ENCODE results near the gene PMS2.

The PMS2 gene

DNA sequence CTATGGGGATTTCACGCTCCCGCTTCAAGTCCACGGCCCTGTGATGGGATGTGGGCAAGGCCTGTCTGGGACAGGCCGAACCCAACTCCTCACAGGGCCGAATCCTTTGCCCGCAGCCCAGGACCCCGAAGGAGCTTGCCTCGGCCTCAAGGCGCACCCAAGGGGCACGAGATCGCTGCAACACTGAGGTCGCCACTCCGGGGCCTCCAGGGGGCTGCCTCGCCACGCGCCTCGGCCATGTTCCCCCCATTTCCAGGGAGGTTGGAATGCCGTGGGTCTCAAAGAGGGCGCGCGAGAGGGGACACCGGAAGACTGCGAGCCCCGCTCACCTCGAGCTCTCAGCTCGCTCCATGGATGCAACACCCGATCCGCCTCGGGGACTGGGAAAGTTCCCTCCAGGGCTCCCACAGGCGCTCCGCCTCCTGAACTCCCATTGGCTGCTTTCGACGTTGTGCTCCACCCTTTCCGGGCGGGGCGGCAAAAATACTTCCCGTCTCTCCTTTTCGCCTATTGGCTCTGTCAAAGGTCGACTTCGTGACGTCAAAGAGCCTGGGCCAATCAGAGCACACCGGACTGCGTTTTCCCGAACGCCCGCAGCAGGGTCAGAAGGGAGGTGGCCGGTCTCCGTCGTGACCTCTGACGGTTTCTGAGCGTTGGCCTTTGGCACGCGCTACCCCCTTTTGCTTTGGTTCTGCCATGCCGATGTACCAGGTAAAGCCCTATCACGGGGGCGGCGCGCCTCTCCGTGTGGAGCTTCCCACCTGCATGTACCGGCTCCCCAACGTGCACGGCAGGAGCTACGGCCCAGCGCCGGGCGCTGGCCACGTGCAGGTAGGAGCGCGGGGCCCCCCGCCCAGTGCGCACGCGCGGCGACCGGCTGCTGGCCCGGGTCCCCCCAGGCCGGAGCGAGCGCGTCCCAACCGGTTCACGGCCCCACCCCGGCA, at the start of gene PMS2, which contains the start of gene AIMP2 (continued):
- TF ChIP-seq ZNF292 (tag by site-specific recombination; IDR thresholded peaks at IDR 0.05; ENCODE audit: borderline replicate concordance, low read depth) = no peak
- no peak for TF ChIP-seq ZNF792 (tag by site-specific recombination; IDR thresholded peaks at IDR 0.05)
- TF ChIP-seq ZNF521 (tag by site-specific recombination; IDR thresholded peaks at IDR 0.05) = no peak
- TF ChIP-seq PBX3 (CRISPR knock-in tag; IDR thresholded peaks at IDR 0.05) = peak; percentile 69; the same call in 1 of the 2 replicates
- no peak for TF ChIP-seq ZNF23 (tag by site-specific recombination; IDR thresholded peaks at IDR 0.05; ENCODE audit: borderline replicate concordance)
- TF ChIP-seq, protein P1, sequence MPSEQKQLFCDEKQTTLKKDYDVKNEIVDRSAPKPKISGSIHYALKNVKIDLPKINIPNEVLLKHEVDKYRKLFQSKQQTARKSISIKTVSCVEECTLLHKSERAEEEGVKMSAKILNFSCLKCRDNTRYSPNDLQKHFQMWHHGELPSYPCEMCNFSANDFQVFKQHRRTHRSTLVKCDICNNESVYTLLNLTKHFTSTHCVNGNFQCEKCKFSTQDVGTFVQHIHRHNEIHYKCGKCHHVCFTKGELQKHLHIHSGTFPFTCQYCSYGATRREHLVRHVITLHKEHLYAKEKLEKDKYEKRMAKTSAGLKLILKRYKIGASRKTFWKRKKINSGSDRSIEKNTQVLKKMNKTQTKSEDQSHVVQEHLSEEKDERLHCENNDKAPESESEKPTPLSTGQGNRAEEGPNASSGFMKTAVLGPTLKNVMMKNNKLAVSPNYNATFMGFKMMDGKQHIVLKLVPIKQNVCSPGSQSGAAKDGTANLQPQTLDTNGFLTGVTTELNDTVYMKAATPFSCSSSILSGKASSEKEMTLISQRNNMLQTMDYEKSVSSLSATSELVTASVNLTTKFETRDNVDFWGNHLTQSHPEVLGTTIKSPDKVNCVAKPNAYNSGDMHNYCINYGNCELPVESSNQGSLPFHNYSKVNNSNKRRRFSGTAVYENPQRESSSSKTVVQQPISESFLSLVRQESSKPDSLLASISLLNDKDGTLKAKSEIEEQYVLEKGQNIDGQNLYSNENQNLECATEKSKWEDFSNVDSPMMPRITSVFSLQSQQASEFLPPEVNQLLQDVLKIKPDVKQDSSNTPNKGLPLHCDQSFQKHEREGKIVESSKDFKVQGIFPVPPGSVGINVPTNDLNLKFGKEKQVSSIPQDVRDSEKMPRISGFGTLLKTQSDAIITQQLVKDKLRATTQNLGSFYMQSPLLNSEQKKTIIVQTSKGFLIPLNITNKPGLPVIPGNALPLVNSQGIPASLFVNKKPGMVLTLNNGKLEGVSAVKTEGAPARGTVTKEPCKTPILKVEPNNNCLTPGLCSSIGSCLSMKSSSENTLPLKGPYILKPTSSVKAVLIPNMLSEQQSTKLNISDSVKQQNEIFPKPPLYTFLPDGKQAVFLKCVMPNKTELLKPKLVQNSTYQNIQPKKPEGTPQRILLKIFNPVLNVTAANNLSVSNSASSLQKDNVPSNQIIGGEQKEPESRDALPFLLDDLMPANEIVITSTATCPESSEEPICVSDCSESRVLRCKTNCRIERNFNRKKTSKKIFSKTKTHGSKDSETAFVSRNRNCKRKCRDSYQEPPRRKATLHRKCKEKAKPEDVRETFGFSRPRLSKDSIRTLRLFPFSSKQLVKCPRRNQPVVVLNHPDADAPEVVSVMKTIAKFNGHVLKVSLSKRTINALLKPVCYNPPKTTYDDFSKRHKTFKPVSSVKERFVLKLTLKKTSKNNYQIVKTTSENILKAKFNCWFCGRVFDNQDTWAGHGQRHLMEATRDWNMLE (tag by site-specific recombination; conservative IDR thresholded peaks at IDR 0.05; ENCODE audit: low read depth) = no peak
- TF ChIP-seq ZNF654 (tag by site-specific recombination; IDR thresholded peaks at IDR 0.05; ENCODE audit: low read depth) = no peak
- TF ChIP-seq ZNF544 (tag by site-specific recombination; IDR thresholded peaks at IDR 0.05) = no peak
- TF ChIP-seq, protein P2, sequence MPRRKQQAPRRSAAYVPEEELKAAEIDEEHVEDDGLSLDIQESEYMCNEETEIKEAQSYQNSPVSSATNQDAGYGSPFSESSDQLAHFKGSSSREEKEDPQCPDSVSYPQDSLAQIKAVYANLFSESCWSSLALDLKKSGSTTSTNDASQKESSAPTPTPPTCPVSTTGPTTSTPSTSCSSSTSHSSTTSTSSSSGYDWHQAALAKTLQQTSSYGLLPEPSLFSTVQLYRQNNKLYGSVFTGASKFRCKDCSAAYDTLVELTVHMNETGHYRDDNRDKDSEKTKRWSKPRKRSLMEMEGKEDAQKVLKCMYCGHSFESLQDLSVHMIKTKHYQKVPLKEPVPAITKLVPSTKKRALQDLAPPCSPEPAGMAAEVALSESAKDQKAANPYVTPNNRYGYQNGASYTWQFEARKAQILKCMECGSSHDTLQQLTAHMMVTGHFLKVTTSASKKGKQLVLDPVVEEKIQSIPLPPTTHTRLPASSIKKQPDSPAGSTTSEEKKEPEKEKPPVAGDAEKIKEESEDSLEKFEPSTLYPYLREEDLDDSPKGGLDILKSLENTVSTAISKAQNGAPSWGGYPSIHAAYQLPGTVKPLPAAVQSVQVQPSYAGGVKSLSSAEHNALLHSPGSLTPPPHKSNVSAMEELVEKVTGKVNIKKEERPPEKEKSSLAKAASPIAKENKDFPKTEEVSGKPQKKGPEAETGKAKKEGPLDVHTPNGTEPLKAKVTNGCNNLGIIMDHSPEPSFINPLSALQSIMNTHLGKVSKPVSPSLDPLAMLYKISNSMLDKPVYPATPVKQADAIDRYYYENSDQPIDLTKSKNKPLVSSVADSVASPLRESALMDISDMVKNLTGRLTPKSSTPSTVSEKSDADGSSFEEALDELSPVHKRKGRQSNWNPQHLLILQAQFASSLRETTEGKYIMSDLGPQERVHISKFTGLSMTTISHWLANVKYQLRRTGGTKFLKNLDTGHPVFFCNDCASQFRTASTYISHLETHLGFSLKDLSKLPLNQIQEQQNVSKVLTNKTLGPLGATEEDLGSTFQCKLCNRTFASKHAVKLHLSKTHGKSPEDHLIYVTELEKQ (tag by site-specific recombination; IDR thresholded peaks at IDR 0.05; ENCODE audit: borderline replicate concordance) = no peak
- peak; percentile 70; the same call in 1 of the 2 replicates for TF ChIP-seq ZFP69B (tag by site-specific recombination; IDR thresholded peaks at IDR 0.05)
- TF ChIP-seq ZNF311 (tag by site-specific recombination; IDR thresholded peaks at IDR 0.05; ENCODE audit: borderline replicate concordance) = no peak
- peak; percentile 75 for TF ChIP-seq KLF8 (tag by site-specific recombination; IDR thresholded peaks at IDR 0.05)
- TF ChIP-seq ZNF362 (tag by site-specific recombination; IDR thresholded peaks at IDR 0.05) = no peak
- peak; percentile 70 for TF ChIP-seq ZBTB11 (tag by site-specific recombination; conservative IDR thresholded peaks at IDR 0.05; ENCODE audit: low read depth)
- no peak for TF ChIP-seq ZNF621 (tag by site-specific recombination; IDR thresholded peaks at IDR 0.05)
- TF ChIP-seq ZNF48 (tag by site-specific recombination; IDR thresholded peaks at IDR 0.05) = no peak
- TF ChIP-seq KLF10 (tag by site-specific recombination; IDR thresholded peaks at IDR 0.05) = no peak
- TF ChIP-seq, protein P3, sequence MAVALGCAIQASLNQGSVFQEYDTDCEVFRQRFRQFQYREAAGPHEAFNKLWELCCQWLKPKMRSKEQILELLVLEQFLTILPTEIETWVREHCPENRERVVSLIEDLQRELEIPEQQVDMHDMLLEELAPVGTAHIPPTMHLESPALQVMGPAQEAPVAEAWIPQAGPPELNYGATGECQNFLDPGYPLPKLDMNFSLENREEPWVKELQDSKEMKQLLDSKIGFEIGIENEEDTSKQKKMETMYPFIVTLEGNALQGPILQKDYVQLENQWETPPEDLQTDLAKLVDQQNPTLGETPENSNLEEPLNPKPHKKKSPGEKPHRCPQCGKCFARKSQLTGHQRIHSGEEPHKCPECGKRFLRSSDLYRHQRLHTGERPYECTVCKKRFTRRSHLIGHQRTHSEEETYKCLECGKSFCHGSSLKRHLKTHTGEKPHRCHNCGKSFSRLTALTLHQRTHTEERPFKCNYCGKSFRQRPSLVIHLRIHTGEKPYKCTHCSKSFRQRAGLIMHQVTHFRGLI (tag by site-specific recombination; IDR thresholded peaks at IDR 0.05) = no peak; the same call in 1 of the 2 replicates
- peak; percentile 26; the same call in 1 of the 2 replicates for TF ChIP-seq ZNF501 (tag by site-specific recombination; IDR thresholded peaks at IDR 0.05)
- TF ChIP-seq ZNF791 (tag by site-specific recombination; IDR thresholded peaks at IDR 0.05) = no peak
- no peak for TF ChIP-seq ZSCAN23 (tag by site-specific recombination; IDR thresholded peaks at IDR 0.05)
- peak; percentile 66 for TF ChIP-seq ZSCAN30 (tag by site-specific recombination; IDR thresholded peaks at IDR 0.05)
